Suprapubic skin (tissue), 3 donors: ENCODE data around the gene PKN2.

Experiments
- CTCF ChIP-seq, 2 donors: fragments of 200-600 bp in 1 of 2; fragments of 450-650 bp in 1 of 2; sonication (generic) in 1 of 2; IDR thresholded peaks; one replicate each; pipeline ENCODE4 v1.5.1; 2016 to 2019; ENCODE audit warnings: antibody characterized with exemption in 2 of 2, mild to moderate bottlenecking in 1 of 2, moderate library complexity in 1 of 2
- EP300 ChIP-seq: sonication (generic); formaldehyde crosslinking; IDR thresholded peaks from one replicate; pipeline ENCODE4 v1.6.1; 2017; ENCODE audit warnings: antibody characterized with exemption
- POLR2A ChIP-seq, 2 donors: fragments of 450-650 bp; IDR thresholded peaks; one replicate each; pipeline ENCODE4 v1.6.1; 2017; ENCODE audit warnings: antibody characterized with exemption in 2 of 2, mild to moderate bottlenecking in 2 of 2, moderate library complexity in 2 of 2

- TF ChIP-seq CTCF (IDR thresholded peaks at IDR 0.05) = no peak
- no peak for TF ChIP-seq POLR2A (IDR thresholded peaks at IDR 0.05)
- TF ChIP-seq EP300 = no peak
Observed at GRCh38 chr1:88876573-88877365, 192.7 kb downstream of the PKN2 start.
